Neural progenitor cell (in vitro differentiated cells): Measurements from ENCODE around the gene B4GALT5.

ENCODE experiments used
- CTCF ChIP-seq: fragments of 200-600 bp; sonication (generic); IDR thresholded peaks from 2 replicates; pipeline ENCODE4 v1.5.1; 2017; ENCODE audit warnings: antibody characterized with exemption, mild to moderate bottlenecking
- EZH2phosphoT487 ChIP-seq: fragments of 200-600 bp; sonication (generic); IDR thresholded peaks from 2 replicates; pipeline ENCODE4 v1.6.1; 2017; ENCODE audit warnings: antibody characterized with exemption

GRCh38 chr20:49641683-49642656, 71.7 kb downstream of the B4GALT5 start:
- no peak for TF ChIP-seq CTCF
- no peak for TF ChIP-seq EZH2phosphoT487
